HG03457 (cell line): Measurements from ENCODE around the gene IL1R1.
"Not testable (repeated sequence)": the region's sequence is repeated elsewhere in the genome, so short reads cannot be mapped to it uniquely, and the experiment has no call there.

Source experiments
- ATAC-seq: cut with Tn5 transposase; IDR thresholded peaks from one replicate; pipeline ENCODE4 v1.9.1; 2021; ENCODE audit warnings: moderate number of reproducible peaks; ENCODE audit not compliant: unreplicated experiment

IL1R1 gene, protein sequence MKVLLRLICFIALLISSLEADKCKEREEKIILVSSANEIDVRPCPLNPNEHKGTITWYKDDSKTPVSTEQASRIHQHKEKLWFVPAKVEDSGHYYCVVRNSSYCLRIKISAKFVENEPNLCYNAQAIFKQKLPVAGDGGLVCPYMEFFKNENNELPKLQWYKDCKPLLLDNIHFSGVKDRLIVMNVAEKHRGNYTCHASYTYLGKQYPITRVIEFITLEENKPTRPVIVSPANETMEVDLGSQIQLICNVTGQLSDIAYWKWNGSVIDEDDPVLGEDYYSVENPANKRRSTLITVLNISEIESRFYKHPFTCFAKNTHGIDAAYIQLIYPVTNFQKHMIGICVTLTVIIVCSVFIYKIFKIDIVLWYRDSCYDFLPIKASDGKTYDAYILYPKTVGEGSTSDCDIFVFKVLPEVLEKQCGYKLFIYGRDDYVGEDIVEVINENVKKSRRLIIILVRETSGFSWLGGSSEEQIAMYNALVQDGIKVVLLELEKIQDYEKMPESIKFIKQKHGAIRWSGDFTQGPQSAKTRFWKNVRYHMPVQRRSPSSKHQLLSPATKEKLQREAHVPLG

GRCh38 chr2:102141970-102142828 is at the start of gene IL1R1:
TSS of gene IL1R1 (plus strand) at chr2:102142746. CDS start at chr2:102157725, 14,979 bp downstream.
- ATAC-seq, result no peak

- no peak for ATAC-seq
Measured at GRCh38 chr2:102093662-102094061, 48.9 kb upstream of the IL1R1 start.

DNA sequence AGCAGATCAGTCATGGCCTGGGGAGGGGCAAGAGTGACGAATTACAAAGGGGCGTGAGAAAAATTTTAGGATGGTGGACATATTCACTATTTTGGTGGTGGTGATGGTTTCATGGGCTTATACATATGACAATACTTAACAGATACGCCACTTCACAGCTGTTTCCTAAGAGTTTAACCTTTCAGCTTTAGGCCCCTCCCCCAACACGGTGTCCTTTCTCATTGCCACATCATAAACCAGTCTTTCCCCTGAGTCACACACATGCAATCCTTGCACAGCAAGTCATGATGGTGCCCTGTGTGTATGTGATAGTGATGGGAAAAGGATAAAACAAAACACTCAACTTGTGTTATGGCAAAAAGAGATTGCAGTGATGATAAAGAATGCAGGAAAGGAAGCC is 47.6 kb upstream of the IL1R1 start:
- no peak for ATAC-seq

- no peak for ATAC-seq
Measured at GRCh38 chr2:102096103-102096502, 46.4 kb upstream of the IL1R1 start.

DNA sequence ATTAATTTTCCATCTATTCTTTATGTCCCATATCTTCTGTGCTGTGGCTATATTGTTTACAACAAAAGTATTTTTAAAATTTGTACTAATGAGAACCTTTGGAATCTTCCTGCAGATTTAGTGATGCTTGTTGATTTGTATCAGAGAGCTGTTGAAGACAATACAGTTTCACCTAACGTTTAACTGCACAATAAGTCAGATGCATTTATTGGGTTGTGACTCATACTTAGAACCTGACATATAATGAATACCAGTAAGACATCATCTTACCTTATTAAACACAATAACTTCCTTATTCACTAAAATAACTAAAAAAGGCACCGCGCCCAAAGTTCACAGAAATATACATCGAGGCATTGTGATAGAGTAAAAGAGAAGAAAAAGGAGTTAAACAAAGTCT is 43.8 kb upstream of the IL1R1 start:
- no peak for ATAC-seq

DNA sequence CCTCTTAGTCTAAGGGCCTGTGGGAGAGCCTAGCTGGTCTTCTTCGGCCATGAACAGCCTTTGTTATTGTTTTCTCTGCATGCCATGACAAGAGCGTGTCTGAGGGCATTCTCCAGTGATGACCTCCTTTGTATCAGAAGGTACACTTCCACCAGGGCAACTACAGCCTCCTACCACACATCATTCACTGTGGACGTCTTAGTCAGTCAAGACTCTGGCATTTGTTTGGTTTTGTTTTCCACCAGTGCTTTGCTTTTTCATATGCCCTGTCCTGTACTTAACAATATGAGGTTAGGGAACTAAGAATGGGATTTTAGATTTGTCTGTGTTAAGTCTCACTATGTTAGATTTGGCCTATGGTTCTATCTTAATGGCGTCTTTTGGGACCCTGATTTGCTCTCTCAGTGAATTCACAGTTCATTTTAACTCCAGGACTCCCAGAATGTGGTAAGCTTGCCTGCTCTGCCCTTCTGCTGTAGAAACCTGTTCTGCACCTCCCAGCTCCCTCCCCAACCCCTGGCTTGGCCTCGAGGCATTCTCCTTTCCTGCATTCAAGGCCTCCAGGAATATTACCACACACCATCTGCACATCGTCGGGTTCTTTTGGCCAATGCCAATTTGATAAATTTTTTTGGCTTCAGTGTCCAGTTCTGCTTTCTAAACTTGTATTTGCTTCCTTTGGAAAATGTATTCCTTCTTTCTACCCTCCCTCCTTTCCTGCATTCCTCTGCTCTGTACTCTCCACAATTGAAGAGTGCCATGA is 42.8 kb upstream of the IL1R1 start:
- ATAC-seq, result no peak

DNA sequence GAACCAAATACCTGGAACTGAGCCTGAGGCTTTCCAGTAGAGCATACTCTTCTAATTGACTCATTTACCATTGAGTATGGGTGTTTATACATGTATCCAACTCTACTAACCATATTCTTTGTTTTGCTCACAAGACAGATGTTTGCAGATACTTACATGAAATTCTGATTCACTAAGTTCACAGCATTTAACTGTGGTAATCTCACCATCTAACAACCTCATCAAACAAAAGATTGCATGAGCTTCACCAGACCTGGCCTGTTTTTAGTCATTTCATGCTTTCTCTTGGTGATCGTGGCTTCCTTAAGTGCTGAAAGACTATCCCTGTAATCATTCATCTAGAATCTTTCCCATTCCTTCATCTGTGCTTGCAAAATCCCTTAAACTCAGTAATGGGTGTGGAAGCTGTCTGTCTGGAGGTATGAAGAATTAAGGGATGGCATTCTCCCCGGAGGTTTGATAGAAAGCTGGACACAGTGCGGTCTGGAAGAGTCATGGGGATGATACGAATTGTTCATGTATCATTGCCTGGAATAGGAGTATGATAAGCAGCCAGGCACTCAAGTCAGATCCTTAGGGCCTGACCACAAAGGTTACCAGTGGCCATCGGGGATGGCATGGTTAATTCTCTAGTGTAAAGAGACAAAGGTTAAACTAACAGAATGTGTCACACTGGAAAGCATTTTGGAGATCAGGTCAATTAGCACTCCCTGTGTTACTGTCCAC is 42.0 kb upstream of the IL1R1 start:
- ATAC-seq, result no peak

DNA sequence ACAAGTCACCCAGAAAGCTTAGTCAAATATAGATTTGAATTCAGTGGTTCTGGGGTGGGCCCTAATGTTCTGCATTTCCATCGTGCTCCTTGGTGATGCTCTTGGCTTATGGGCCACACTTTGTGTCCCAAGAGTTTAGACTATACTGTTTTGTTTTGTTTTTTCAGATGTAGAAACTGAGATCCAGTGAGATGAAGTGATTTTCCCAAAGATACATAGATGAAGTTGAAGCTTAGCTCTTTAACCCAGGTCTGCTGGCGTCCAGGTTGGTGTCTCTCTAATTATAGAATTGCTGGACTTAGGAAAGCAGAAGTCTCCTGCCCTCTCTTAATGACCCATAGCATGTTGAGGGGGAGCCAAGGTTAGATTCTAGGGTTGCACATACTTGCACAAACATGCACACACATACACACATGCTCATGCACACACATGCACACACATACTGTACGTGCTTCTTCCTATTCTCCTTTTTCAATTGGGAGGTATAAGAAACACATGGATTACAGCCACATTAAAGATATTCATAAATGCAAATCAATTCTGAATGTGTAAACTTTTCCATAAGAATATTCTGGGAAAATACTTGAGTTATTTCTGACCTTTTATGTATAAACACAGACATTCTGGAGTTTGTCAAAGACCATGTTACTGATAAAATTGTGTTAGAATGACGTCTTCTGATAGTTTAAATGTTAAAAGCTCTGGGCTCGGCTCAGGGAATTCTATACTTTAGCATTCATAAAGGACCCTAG is 41.3 kb upstream of the IL1R1 start:
- ATAC-seq, result no peak

- ATAC-seq, result no peak
Measured at GRCh38 chr2:102101849-102102635, 40.5 kb upstream of the IL1R1 start.

GRCh38 chr2:102102636-102102948 is 40.0 kb upstream of the IL1R1 start:
- ATAC-seq, result not testable (repeated sequence)

DNA sequence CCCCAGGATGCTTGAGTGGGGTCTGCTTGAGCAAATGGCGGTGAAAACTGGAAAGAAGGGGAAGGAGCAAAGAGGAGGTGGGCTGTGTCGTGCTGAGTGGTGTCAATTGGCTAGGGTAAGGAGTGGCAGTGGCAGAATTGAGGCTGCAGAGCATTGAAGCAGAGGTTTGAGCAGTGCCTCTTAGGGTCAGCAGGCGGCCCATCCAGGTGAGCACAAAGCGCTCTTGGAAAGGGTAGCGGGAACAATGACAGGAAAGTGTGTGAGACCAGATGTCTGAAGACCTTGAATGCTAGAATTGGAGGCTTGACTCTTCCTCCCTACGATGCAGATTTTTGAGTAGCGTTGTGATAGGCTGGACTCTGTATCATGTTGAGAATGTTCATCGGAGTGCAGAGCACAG is 39.3 kb upstream of the IL1R1 start:
- no peak for ATAC-seq

DNA sequence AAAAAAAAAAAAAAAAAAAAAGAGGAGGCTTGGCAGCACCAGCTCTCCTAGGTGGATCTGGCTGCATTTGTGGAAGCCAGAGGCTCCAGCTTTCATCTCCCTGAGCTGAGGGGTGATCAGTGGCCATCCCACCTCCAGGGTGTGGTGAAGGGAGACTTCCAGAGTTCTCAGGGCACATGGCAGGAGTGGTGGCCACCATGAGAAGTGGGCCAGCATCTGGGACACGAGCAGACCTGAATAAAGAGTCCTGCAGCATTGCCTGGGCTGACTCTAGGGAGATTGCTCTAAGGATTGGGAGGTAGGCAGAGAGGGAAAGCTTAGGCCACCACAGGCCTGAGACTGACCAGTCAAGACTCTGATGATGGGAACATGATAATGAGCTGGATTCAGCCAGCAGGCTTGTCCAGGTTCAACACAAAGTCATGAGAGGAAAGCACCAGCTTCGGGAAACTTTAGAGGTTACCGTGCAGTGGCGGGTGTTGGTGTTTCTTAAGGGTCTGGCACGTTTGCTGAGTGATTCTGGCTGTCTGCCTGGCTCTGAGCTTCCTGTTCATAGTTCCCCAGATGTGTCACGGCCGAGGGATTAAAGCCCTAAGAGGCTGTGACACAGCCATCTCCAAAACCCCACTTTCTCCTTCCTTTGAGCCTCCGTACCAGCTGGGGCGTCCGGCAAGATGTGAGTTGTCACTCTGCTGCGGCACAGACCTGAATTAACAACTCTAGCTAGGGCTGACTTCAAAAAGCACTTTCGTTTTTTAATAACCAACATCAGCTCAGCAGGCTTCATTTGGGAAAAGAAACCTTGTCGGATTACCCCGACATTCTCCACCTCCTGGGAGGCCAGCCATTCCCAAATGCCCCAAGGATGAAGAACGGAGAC is 38.3 kb upstream of the IL1R1 start:
- ATAC-seq, result peak; percentile 76

GRCh38 chr2:102106133-102106556 is 36.4 kb upstream of the IL1R1 start:
- no peak for ATAC-seq

DNA sequence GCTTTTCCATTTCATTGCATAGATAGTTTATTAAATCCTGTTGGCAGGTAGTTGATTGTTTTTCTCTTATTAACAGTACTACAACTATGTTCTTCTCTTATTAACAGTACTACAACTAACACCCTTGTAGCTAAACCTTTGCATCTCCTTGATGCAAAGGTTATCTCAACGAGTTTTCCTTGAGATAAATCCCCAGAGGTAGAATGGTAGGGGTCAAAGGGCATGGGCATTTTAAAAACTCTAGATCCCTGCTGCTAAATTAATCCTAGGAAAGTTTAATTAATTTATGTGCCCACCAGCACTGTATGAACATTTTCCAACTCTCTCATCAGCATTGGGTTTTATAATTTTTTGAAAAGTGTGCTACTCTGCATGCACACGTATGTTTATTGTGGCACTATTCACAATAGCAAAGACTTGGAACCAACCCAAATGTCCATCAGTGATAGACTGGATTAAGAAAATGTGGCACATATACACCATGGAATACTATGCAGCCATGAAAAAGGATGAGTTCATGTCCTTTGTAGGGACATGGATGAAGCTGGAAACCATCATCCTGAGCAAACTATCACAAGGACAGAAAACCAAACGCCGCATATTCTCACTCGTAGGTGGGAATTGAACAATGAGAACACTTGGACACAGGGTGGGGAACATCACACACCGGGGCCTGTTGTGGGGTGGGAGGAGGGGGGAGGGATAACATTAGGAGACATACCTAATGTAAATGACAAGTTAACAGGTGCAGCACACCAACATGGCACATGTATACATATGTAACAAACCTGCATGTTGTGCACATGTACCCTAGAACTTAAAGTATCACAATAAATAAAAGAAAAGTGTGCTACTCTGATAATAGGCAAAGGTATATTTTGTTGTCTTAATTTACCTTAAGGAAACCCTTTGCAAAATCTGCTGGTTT is 35.5 kb upstream of the IL1R1 start:
- not testable (repeated sequence) for ATAC-seq

DNA sequence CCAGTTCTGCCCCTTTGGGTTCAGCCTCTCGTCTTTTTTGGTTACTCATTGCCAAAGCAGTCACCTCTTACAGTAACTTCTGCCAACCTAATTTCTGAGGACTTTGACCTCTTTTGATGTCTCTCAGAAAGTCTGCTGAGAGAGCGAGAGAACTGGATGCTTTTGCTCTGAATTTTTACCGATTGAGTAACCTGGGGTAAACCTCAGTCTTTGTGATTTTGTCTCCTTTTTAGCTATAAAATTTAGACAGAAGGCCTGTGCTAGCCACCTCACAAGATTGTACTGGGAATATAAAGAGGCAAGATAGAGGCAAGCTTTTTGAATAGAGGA is 34.8 kb upstream of the IL1R1 start:
- no peak for ATAC-seq

DNA sequence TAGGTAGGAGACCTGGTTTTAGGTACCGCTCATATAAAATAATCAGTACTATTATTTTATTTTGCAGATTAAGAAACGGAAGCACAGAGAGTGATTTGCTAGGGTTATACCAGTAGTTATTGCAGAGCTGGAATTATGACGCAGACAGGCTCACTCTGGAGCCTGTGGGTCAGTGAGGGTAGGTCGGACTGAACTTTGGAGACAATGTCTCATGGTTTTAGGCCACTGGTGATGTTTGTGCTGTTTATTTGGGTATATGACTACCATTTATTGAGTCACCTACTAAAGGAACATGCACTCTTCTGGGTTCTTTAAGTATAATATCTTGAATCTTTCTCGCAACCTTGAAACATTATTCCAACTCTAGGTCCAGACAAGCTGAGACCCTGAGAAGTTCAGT is 33.5 kb upstream of the IL1R1 start:
- no peak for ATAC-seq

DNA sequence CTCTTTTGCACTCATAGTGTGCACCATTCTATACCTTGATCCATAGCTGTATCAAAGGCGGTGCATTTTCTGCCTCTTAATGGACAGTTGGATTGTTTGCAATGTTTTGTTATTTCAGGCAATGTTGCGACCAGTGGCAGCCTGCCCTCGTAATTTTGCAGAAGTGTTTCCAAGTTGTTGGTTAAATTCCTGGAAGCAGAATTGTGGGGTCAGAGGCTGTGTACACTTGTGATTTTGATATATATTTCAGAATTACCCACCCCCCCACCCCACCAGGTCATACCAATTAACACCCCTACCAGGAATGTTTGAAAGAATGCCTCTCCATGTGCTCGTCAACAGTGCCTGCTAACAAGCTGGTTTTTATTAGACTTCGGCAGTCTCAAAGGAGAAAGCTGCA is 32.4 kb upstream of the IL1R1 start:
- no peak for ATAC-seq
